Astrocyte (in vitro differentiated cells and primary cell): Measurements from ENCODE around the gene DYNC1LI2.

Source experiments
- EZH2 ChIP-seq: IDR thresholded peaks from 2 replicates; pipeline ENCODE4 v1.6.1; 2012; ENCODE audit warnings: mild to moderate bottlenecking, low read length, inconsistent platforms; ENCODE audit not compliant: insufficient read depth
- TF ChIP-seq, protein P1 (sequence below): IDR thresholded peaks from 2 replicates; pipeline ENCODE4 v1.5.1; 2011; ENCODE audit warnings: low read depth, mild to moderate bottlenecking, inconsistent platforms, low read length, moderate library complexity; ENCODE audit not compliant: insufficient read depth

DNA sequence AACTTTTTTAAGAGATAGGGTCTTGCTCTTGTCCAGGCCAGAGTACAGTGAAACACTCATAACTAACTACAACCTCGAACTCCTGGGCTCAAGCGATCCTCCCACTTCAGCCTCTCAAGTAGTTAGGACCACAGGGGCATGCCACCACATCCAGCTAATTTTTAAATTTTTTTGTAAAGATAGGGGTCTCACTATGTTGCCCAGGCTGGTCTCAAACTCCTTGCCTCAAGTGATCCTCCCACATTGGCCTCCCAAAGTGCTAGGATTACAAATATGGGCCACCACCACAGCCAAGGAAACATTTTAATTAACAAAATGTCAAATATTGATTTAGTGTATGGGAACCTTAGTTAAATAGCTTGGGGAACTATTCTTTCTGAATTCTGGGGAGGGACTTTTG, 2.8 kb upstream of the DYNC1LI2 start:
- TF ChIP-seq, protein P1, sequence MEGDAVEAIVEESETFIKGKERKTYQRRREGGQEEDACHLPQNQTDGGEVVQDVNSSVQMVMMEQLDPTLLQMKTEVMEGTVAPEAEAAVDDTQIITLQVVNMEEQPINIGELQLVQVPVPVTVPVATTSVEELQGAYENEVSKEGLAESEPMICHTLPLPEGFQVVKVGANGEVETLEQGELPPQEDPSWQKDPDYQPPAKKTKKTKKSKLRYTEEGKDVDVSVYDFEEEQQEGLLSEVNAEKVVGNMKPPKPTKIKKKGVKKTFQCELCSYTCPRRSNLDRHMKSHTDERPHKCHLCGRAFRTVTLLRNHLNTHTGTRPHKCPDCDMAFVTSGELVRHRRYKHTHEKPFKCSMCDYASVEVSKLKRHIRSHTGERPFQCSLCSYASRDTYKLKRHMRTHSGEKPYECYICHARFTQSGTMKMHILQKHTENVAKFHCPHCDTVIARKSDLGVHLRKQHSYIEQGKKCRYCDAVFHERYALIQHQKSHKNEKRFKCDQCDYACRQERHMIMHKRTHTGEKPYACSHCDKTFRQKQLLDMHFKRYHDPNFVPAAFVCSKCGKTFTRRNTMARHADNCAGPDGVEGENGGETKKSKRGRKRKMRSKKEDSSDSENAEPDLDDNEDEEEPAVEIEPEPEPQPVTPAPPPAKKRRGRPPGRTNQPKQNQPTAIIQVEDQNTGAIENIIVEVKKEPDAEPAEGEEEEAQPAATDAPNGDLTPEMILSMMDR, result no peak
- TF ChIP-seq EZH2, result no peak
